Natural killer cell (primary cell): ENCODE measurements around the gene ICA1. TPM values are rescaled to one million over a fixed set of nuclear protein-coding genes. Genes with fewer than 3 reads are reported as not detected.

Experiments used
- ATAC-seq, 3 donors: fragments of 150-1000 bp in 2 of 3; fragments of 200-7000 bp in 1 of 3; cut with Tn5 transposase; 1 replicate in 1 of 3; 2 replicates in 2 of 3; pipeline ENCODE4 v1.10.0; 2021; ENCODE audit warnings: mild to moderate bottlenecking in 2 of 3, moderate library complexity in 2 of 3
- DNase-seq, 2 donors: peaks; one replicate each; pipeline versions ENCODE4 v3.0.0 to v3.0.0-alpha.2; 2013 to 2021; ENCODE audit warnings: mixed read lengths in 1 of 2
- H3K27ac ChIP-seq: one replicate; pipeline ENCODE4 v1.5.1; 2013; ENCODE audit warnings: mild to moderate bottlenecking, low read length
- H3K27me3 ChIP-seq: one replicate; pipeline ENCODE4 v1.6.1; 2013; ENCODE audit warnings: low read length; ENCODE audit not compliant: control insufficient read depth, insufficient read depth
- H3K36me3 ChIP-seq: one replicate; pipeline ENCODE4 v1.6.1; 2013; ENCODE audit warnings: low read length; ENCODE audit not compliant: control insufficient read depth, insufficient read depth
- H3K4me1 ChIP-seq: one replicate; pipeline ENCODE4 v1.6.1; 2013; ENCODE audit warnings: low read length; ENCODE audit not compliant: control insufficient read depth, insufficient read depth
- H3K4me3 ChIP-seq: one replicate; pipeline ENCODE4 v1.5.1; 2013; ENCODE audit warnings: low read length
- H3K9me3 ChIP-seq: one replicate; pipeline ENCODE4 v1.6.1; 2013; ENCODE audit warnings: low read length; ENCODE audit not compliant: control insufficient read depth, insufficient read depth
- H3K27ac Mint-ChIP-seq, 2 donors: one replicate each; pipeline ENCODE4 v1.8.0; 2022; ENCODE audit warnings: mild to moderate bottlenecking in 2 of 2, mixed read lengths in 2 of 2, moderate library complexity in 1 of 2
- H3K27me3 Mint-ChIP-seq, 2 donors: one replicate each; pipeline ENCODE4 v1.8.0; 2022; ENCODE audit warnings: low read depth in 2 of 2, mixed read lengths in 2 of 2
- H3K36me3 Mint-ChIP-seq: one replicate; pipeline ENCODE4 v1.8.0; 2022; ENCODE audit warnings: mixed read lengths
- H3K4me1 Mint-ChIP-seq, 2 donors: one replicate each; pipeline ENCODE4 v1.8.0; 2022; ENCODE audit warnings: mixed read lengths in 2 of 2
- H3K4me3 Mint-ChIP-seq: one replicate; pipeline ENCODE4 v1.8.0; 2022; ENCODE audit warnings: mild to moderate bottlenecking, moderate library complexity, mixed read lengths
- H3K9me3 Mint-ChIP-seq, 2 donors: one replicate each; pipeline ENCODE4 v1.8.0; 2022; ENCODE audit warnings: mixed read lengths in 2 of 2
- CTCF ChIP-seq: fragments of 200-600 bp; IDR thresholded peaks from one replicate; pipeline ENCODE4 v1.8.0; 2022; ENCODE audit warnings: antibody characterized with exemption
- WGBS: methylation state at CpG from one replicate; pipeline ENCODE4 v1.1.7; 2013; ENCODE audit warnings: missing lambda C conversion rate; ENCODE audit not compliant: insufficient coverage; 5-methylcytosine and 5-hydroxymethylcytosine counted together
- intact Hi-C: fragments of 100-400 bp; cut with micrococcal nuclease; formaldehyde crosslinking; loops from one replicate; pipeline ENCODE4 v1.14.2; 2022
- total RNA-seq, 4 donors: library from RNA; stranded (reverse); fragments of 120-200 nt in 1 of 4; gene quantifications; one replicate each; pipeline versions ENCODE4 v1.2.3 to v1.2.4, GENCODE V29; 2013 to 2022

Gene ICA1
- total RNA-seq, 3 donors from 2014 or later (not counting 1 experiment from before 2014, with no cell fraction given): 0.75 to 1.9 (median 1.4) TPM

GRCh38 chr7:8119262-8119661 is 142.7 kb downstream of the ICA1 start:
- no peak for DNase-seq
- no peak overlapping the region for H3K4me3 ChIP-seq
- Mint-ChIP-seq H3K27ac (no peak overlapping the region), H3K27me3 (no peaks in the 10 kb centered on the region), H3K9me3 (no peaks in the 10 kb centered on the region), H3K36me3 (no peaks in the 10 kb centered on the region), H3K4me1 (peaks cover 64 to 86% of the 10 kb centered on the region in 2 donors), H3K4me3 (no peak overlapping the region)
- H3K27ac ChIP-seq: no peak overlapping the region
- intact Hi-C loops: no loop called here
- ATAC-seq: no peak
- 92% methylated on average over 8 of the region's 8 CpGs for WGBS
- no peaks in the 10 kb centered on the region for H3K36me3 ChIP-seq
- no peaks in the 10 kb centered on the region for H3K27me3 ChIP-seq
- H3K4me1 ChIP-seq: peaks cover 36% of the 10 kb centered on the region
- no peaks in the 10 kb centered on the region for H3K9me3 ChIP-seq
- TF ChIP-seq CTCF: no peak

- TF ChIP-seq CTCF: no peak
- ATAC-seq: no peak
- Mint-ChIP-seq H3K9me3 (no peaks in the 10 kb centered on the region), H3K4me1 (peaks cover 66 to 86% of the 10 kb centered on the region in 2 donors), H3K27me3 (no peaks in the 10 kb centered on the region), H3K36me3 (no peaks in the 10 kb centered on the region), H3K27ac (no peak overlapping the region), H3K4me3 (no peak overlapping the region)
- no peak for DNase-seq
- H3K9me3 ChIP-seq: no peaks in the 10 kb centered on the region
- H3K4me1 ChIP-seq: peaks cover 31% of the 10 kb centered on the region
- no peak overlapping the region for H3K4me3 ChIP-seq
- no peaks in the 10 kb centered on the region for H3K27me3 ChIP-seq
- no peak overlapping the region for H3K27ac ChIP-seq
- intact Hi-C loops: no loop called here
- H3K36me3 ChIP-seq: no peaks in the 10 kb centered on the region
- WGBS: 75% methylated on average over 2 of the region's 2 CpGs
Observed at GRCh38 chr7:8117195-8117594, 144.8 kb downstream of the ICA1 start.

- Mint-ChIP-seq H3K27me3 (no peaks in the 10 kb centered on the region), H3K36me3 (no peaks in the 10 kb centered on the region), H3K9me3 (no peaks in the 10 kb centered on the region), H3K4me3 (no peak overlapping the region), H3K4me1 (peaks cover 52 to 86% of the 10 kb centered on the region in 2 donors), H3K27ac (peak overlapping the region; percentile 49)
- Histone ChIP-seq H3K4me1 (peaks cover 27% of the 10 kb centered on the region), H3K27me3 (no peaks in the 10 kb centered on the region), H3K27ac (peak overlapping the region; percentile 45), H3K36me3 (no peaks in the 10 kb centered on the region), H3K9me3 (no peaks in the 10 kb centered on the region), H3K4me3 (no peak overlapping the region)
- no peak for TF ChIP-seq CTCF
- 50% methylated on average over 2 of the region's 3 CpGs for WGBS
- peak in 2 of 3 donors; percentile 33 to 50 for ATAC-seq
- intact Hi-C loops: no loop called here
- DNase-seq: peak in 1 of 2 donors; percentile 31
Observed at GRCh38 chr7:8115547-8116402, 146.2 kb downstream of the ICA1 start.
